Stomach smooth muscle (tissue), 2 donors: ENCODE data around the gene POLE3.

Source experiments
- H3K27ac ChIP-seq: one replicate; pipeline ENCODE4 v1.7.0; 2013; ENCODE audit warnings: mild to moderate bottlenecking, low read length, inconsistent platforms
- H3K27me3 ChIP-seq, 2 donors: one replicate each; pipeline ENCODE4 v1.7.0; 2013; ENCODE audit warnings: low read length in 2 of 2; ENCODE audit not compliant: insufficient read depth in 2 of 2, control insufficient read depth in 1 of 2
- H3K36me3 ChIP-seq, 2 donors: one replicate each; pipeline ENCODE4 v1.7.0; 2013; ENCODE audit warnings: low read length in 2 of 2; ENCODE audit not compliant: control insufficient read depth in 2 of 2, insufficient read depth in 2 of 2
- H3K4me1 ChIP-seq: one replicate; pipeline ENCODE4 v1.7.0; 2013; ENCODE audit warnings: low read length; ENCODE audit not compliant: control insufficient read depth, insufficient read depth
- H3K4me3 ChIP-seq, 2 donors: one replicate each; pipeline ENCODE4 v1.7.0; 2013; ENCODE audit warnings: low read length in 2 of 2
- H3K9ac ChIP-seq, 2 donors: one replicate each; pipeline ENCODE4 v1.7.0; 2013; ENCODE audit warnings: low read length in 2 of 2, mild to moderate bottlenecking in 1 of 2
- H3K9me3 ChIP-seq, 2 donors: one replicate each; pipeline ENCODE4 v1.7.0; 2013; ENCODE audit warnings: low read length in 2 of 2; ENCODE audit not compliant: control insufficient read depth in 2 of 2
- donor health status: healthy.
- donor health status: Pancreatic carcinoma.

The POLE3 gene

GRCh38 chr9:113403646-113404045 is 6.8 kb downstream of the POLE3 start:
- peaks cover 19% of the 10 kb centered on the region for H3K4me1 ChIP-seq
- H3K9me3 ChIP-seq = no peaks in the 10 kb centered on the region
- H3K27me3 ChIP-seq = no peaks in the 10 kb centered on the region
- H3K9ac ChIP-seq = no peak overlapping the region
- H3K27ac ChIP-seq = no peak overlapping the region
- H3K36me3 ChIP-seq = peaks cover 6 to 11% of the 10 kb centered on the region in 2 donors
- no peak overlapping the region for H3K4me3 ChIP-seq

DNA sequence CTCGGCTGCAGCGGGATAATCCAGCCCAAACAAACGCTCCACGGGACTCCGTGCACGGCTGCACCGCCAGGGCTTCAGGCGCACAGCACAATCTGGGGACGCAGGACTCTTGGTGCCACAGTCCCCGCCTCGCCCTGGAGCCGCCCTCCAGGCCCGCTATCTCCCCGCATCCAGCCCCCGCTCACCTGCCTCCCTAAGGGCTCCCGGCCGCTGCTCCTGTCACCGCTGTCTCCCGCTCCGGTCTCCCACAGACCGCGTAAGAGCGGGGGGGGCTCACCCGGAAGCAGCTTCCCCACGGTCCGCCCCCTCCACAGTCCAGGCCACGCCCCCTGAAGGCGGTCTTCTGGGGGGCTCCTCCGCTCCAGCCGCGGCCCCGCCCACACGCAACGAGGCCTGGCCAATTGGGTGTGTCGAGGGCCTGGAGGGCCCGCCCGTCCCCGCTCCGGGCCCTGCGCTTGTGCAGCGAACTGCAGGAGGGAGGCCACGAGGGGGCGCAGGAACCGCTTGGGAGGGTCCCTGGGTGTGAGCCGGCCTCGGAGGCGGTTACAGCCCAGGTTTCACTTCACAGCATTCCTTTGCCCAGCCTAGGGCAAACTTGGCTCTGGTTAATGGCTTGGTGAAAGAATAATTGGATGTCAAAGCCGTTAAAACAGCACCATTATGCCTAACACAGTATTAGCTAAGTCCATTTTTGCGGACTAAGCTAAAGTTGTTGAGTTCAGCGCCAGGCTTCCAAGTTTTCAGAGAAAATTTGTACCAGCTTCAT is 9.3 kb downstream of the POLE3 start, which contains the start of gene ALAD:
TSS of gene ALAD (minus strand) at position 258 of the 766 bp plus-strand sequence. CDS start 7,725 bp downstream, outside the sequence.
- Histone ChIP-seq H3K27me3 (no peaks in the 10 kb centered on the region), H3K36me3 (peaks cover 0 to 4% of the 10 kb centered on the region in 2 donors), H3K27ac (peak within 1 kb of the TSS; percentile 75), H3K4me1 (peaks cover 19% of the 10 kb centered on the region), H3K9me3 (no peaks in the 10 kb centered on the region), H3K4me3 (peak within 1 kb of the TSS; percentile 86 to 91), H3K9ac (peak within 1 kb of the TSS; percentile 66 to 77)

DNA sequence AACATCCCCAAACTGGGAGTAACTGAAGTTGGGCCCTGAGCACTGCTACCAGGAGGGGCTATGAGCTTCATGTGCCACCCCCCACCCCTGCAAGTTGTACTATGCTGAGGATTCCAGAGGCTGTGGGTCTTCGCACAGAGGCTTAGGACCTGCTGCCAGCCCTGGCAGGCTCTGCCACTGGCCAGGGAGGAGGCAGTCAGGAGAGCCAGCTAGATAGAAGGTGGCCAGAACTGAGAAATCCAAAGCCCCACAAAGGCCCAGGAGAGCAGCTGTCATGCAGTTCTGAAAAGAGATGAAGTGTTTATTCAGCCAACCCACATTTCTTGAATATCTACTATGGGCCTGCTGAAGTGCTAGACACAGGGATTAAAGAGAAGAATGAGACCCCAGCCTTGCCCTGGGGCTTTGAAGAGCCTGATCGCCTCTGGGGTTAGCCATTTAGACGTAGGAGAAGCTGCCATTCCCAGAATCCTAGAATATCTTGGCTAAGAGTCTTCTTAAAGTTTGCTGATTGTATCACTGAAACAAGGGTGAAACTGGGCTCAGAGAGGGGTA is 10.8 kb downstream of the POLE3 start:
- no peak overlapping the region for H3K27ac ChIP-seq
- H3K36me3 ChIP-seq = peaks cover 0 to 4% of the 10 kb centered on the region in 2 donors
- H3K27me3 ChIP-seq = no peaks in the 10 kb centered on the region
- peak overlapping the region in 1 of 2 donors; percentile 91 for H3K4me3 ChIP-seq
- H3K9ac ChIP-seq = peak overlapping the region in 1 of 2 donors; percentile 13
- no peaks in the 10 kb centered on the region for H3K9me3 ChIP-seq
- peaks cover 19% of the 10 kb centered on the region for H3K4me1 ChIP-seq

- Histone ChIP-seq H3K27ac (no peak overlapping the region), H3K4me1 (peaks cover 19% of the 10 kb centered on the region), H3K4me3 (no peak overlapping the region), H3K36me3 (peaks cover 0 to 4% of the 10 kb centered on the region in 2 donors), H3K9ac (no peak overlapping the region), H3K9me3 (no peaks in the 10 kb centered on the region), H3K27me3 (no peaks in the 10 kb centered on the region)
Observed at GRCh38 chr9:113398796-113399195, 11.7 kb downstream of the POLE3 start.

DNA sequence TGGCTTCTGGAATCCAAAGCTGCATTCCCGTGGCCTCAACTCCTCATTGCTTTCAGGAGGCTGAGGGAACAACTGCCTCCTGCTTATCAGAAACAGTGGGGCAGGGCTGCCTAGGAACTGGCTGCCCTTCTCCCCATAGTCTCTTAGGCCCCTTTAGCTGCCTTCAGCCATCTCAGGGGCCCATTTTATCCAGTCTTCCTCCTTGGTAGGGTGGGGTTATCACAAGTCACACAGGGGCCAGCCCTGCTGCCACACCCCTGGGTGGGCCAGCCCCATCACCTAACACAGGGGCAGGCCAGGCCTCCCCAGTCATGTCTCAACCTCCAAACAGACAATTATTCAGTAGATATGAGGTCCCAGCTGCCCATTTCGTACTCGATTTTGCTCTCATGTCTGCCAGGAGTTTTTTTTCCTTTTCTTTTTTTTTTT is 13.3 kb downstream of the POLE3 start:
- Histone ChIP-seq H3K9ac (no peak overlapping the region), H3K36me3 (peaks cover 3 to 9% of the 10 kb centered on the region in 2 donors), H3K27ac (no peak overlapping the region), H3K9me3 (no peaks in the 10 kb centered on the region), H3K4me3 (no peak overlapping the region), H3K4me1 (peaks cover 19% of the 10 kb centered on the region), H3K27me3 (no peaks in the 10 kb centered on the region)

DNA sequence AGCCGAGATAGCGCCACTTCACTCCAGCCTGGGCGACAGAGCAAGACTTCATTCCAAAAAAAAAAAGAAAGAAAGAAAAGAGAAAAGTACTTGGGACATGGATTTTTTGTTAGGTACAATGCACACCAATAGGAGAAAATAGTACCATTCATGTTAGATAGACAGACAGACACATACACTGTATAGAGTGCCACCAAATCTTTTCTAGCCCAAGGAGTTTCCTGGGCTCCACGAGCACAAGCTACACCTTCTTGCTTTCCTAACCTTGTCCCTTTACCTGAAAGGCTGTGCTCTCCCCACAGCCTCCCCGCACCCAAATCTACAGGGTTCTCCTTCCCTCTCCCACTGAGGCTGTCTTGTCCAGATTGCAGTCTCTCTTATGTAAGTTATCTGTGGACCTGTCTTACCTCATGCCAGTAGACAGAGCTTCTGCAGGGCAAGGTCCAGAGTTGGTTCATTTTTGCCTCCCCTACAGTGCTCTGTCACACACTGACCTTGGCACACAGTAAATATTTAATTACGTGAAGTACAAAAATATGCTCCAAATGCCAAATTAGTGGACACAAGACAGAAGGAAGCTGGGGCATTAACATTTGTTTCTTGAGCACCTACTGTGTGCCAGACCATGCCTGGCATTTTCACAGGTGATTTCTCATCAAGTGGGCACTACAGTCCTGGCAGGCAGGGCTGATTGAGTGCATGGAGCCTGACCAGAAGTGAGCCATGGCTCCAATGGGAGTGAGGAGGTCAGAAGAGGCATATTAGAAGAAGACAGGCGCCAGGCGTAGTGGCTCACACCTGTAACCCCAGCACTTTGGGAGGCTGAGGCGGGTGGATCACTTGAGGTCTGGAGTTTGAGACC is 15.2 kb downstream of the POLE3 start:
- Histone ChIP-seq H3K4me1 (peaks cover 10% of the 10 kb centered on the region), H3K36me3 (peaks cover 21 to 25% of the 10 kb centered on the region in 2 donors), H3K27ac (no peak overlapping the region), H3K9me3 (no peaks in the 10 kb centered on the region), H3K27me3 (no peaks in the 10 kb centered on the region), H3K4me3 (no peak overlapping the region), H3K9ac (no peak overlapping the region)

DNA sequence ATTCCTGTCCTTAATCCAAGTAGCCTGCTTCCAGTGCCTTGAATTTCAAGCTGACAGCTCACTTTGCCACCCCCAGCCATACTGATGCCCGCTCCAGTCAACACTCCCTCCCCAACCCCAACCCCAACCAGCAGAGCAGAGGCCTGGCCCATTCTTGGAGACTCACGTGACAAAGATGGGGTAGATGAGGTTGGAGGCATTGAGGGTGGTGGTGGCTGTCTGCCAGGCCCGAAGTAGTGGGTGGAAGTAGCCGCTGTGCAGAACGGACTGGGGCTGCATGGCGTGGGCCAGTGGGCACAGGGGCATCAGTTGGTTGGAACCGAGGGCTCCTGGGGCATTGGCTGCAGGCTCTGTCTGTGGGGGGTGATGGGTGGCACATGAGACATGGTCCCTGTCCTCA is 17.2 kb downstream of the POLE3 start:
- no peak overlapping the region for H3K9ac ChIP-seq

DNA sequence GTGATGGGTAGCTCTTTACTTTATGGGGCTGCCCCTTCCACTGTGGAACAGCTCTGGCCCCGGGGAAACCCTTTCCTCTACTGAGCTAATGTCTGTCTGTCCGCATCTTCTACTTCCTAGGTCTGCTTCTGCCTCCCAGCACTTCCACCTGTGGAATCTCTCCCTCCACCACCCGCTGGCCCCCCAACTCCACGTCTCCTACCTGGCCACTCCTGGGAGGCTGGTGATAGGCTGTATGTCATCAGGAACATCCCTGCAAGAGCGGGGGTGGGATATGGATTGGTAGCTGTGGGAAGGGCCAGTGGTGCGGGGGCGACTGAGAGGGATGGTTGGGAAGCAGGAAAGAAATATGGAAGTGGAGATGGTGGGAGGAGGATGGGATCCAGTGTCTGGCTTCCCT is 18.6 kb downstream of the POLE3 start:
- H3K27me3 ChIP-seq = no peaks in the 10 kb centered on the region
- H3K4me3 ChIP-seq = no peak overlapping the region
- no peak overlapping the region for H3K9ac ChIP-seq
- H3K4me1 ChIP-seq = no peaks in the 10 kb centered on the region
- no peaks in the 10 kb centered on the region for H3K9me3 ChIP-seq
- H3K36me3 ChIP-seq = peaks cover 36 to 52% of the 10 kb centered on the region in 2 donors
- no peak overlapping the region for H3K27ac ChIP-seq

More for the DNA sequence above, 17.2 kb downstream of the POLE3 start:
- H3K27me3 ChIP-seq = no peaks in the 10 kb centered on the region
- peaks cover 29 to 40% of the 10 kb centered on the region in 2 donors for H3K36me3 ChIP-seq
- no peaks in the 10 kb centered on the region for H3K4me1 ChIP-seq
- H3K4me3 ChIP-seq = no peak overlapping the region
- H3K9me3 ChIP-seq = no peaks in the 10 kb centered on the region
- H3K27ac ChIP-seq = no peak overlapping the region

- Histone ChIP-seq H3K36me3 (peaks cover 38 to 48% of the 10 kb centered on the region in 2 donors), H3K9me3 (no peaks in the 10 kb centered on the region), H3K9ac (no peak overlapping the region), H3K27ac (no peak overlapping the region), H3K27me3 (no peaks in the 10 kb centered on the region), H3K4me1 (no peaks in the 10 kb centered on the region), H3K4me3 (no peak overlapping the region)
Observed at GRCh38 chr9:113390192-113390960, 20.1 kb downstream of the POLE3 start.

- Histone ChIP-seq H3K4me1 (no peaks in the 10 kb centered on the region), H3K27ac (no peak overlapping the region)
Observed at GRCh38 chr9:113389451-113389850, 21.0 kb downstream of the POLE3 start.

More at GRCh38 chr9:113389451-113389850, 21.0 kb downstream of the POLE3 start:
- Histone ChIP-seq H3K27me3 (no peaks in the 10 kb centered on the region), H3K36me3 (peaks cover 38 to 48% of the 10 kb centered on the region in 2 donors), H3K4me3 (no peak overlapping the region), H3K9ac (no peak overlapping the region), H3K9me3 (no peaks in the 10 kb centered on the region)
